Stimulated activated naive CD8-positive, alpha-beta T cell treated with anti-CD3 and anti-CD28 coated beads, Interleukin-15, Interleukin-2, amounts not matched to agents 100 ng/mL and 50 ng/mL, for 24 hours (primary cell): ENCODE results near the gene BCL2L1.

Experiments
- H3K27ac Mint-ChIP-seq: one replicate; pipeline ENCODE4 v1.8.0; 2021; ENCODE audit warnings: mild to moderate bottlenecking, mixed read lengths
- H3K27me3 Mint-ChIP-seq: one replicate; pipeline ENCODE4 v1.8.0; 2021; ENCODE audit warnings: mixed read lengths
- H3K36me3 Mint-ChIP-seq: one replicate; pipeline ENCODE4 v1.8.0; 2021; ENCODE audit warnings: low read depth, mixed read lengths
- H3K4me1 Mint-ChIP-seq: one replicate; pipeline ENCODE4 v1.8.0; 2021; ENCODE audit warnings: low read depth, mixed read lengths
- H3K4me3 Mint-ChIP-seq: one replicate; pipeline ENCODE4 v1.8.0; 2021; ENCODE audit warnings: mild to moderate bottlenecking, mixed read lengths
- H3K9me3 Mint-ChIP-seq: one replicate; pipeline ENCODE4 v1.8.0; 2021; ENCODE audit warnings: mixed read lengths

BCL2L1 gene

GRCh38 chr20:31617432-31618104 lies 105.1 kb downstream of the BCL2L1 start:
- Mint-ChIP-seq H3K27ac (no peak overlapping the region), H3K36me3 (no peaks in the 10 kb centered on the region), H3K4me3 (no peak overlapping the region), H3K9me3 (no peaks in the 10 kb centered on the region), H3K27me3 (no peaks in the 10 kb centered on the region), H3K4me1 (peaks cover 5% of the 10 kb centered on the region)

GRCh38 chr20:31615416-31615815 lies 107.3 kb downstream of the BCL2L1 start:
- no peaks in the 10 kb centered on the region for H3K9me3 Mint-ChIP-seq
- H3K4me1 Mint-ChIP-seq = peaks cover 5% of the 10 kb centered on the region
- no peak overlapping the region for H3K27ac Mint-ChIP-seq
- H3K36me3 Mint-ChIP-seq = no peaks in the 10 kb centered on the region
- H3K4me3 Mint-ChIP-seq = no peak overlapping the region
- H3K27me3 Mint-ChIP-seq = no peaks in the 10 kb centered on the region
